ENCODE data around the gene ARHGAP8. TPM values are rescaled to one million over a fixed set of nuclear protein-coding genes. Genes with fewer than 3 reads are reported as not detected.

Gene ARHGAP8
- total and polyA plus RNA-seq, 10 donors = 2.7 to 71.6 (median 19.7) TPM

DNA sequence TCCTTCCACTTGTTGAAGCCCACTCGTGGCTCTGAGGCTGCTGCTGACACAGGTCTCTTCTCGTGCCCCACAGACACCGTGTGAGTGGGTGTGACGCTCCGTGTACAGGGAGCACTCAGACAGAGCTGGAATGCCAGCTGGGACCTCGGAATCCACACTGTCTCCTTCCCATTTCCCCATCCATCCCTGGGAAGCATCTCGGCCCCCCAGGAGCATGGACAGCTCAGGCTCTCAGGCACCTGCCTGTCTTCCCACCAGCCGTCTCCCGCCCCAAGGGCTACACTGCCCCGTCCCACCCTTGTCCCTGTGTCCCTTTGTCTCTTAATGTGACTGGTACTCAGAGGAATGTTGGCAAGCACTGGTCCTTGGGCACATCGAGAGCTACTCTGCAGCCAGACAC lies 63.8 kb downstream of the ARHGAP8 start:
- intact Hi-C loops (cut with DNase I; ENCODE audit: low total_unique reads) = no loop called here
- H3K27ac ChIP-seq = no peak overlapping the region

DNA sequence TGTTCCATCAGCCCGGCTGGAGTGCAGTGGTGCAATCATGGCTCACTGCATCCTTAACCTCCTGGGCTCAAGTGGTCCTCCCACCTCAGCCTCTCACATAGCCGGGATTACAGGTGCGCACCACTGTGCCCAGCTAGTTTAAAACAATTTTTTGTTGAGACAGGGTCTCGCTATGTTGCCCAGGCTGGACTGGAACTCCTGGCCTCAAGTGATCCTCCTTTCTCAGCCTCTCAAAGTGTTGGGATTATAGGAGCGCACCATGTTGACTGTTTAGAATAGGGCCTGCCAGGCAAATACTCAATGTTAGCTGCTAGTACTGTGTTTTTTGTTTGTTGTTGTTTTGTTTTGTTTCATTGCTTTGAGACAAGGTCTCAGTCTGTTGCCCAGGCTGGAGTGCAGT lies 66.4 kb downstream of the ARHGAP8 start:
- H3K36me3 ChIP-seq = peaks cover 0 to 24% (median 0%) of the 10 kb centered on the region in 6 donors
- 87 to 96% (median 89%) methylated on average over 5 of the region's 5 CpGs for WGBS, 5 donors
- intact Hi-C loops (cut with DNase I; ENCODE audit: low total_unique reads) = no loop called here
- DNase-seq = peak; percentile 36
- peaks cover 0 to 9% (median 5%) of the 10 kb centered on the region in 6 donors for H3K4me1 ChIP-seq
- no peak overlapping the region for H3K4me3 ChIP-seq
- H3K9me3 ChIP-seq = no peaks in the 10 kb centered on the region
- TF ChIP-seq POLR2A (IDR thresholded peaks at IDR 0.05) = no peak
- TF ChIP-seq CTCF (IDR thresholded peaks at IDR 0.05 in 8 of 11, conservative IDR thresholded peaks at IDR 0.05 in 3 of 11) = no peak
- TF ChIP-seq POLR2AphosphoS5 (IDR thresholded peaks at IDR 0.05) = no peak
- no peak overlapping the region for H3K27ac ChIP-seq
- H3K27me3 ChIP-seq (replicated peaks in 1 of 7) = peaks cover 0 to 6% (median 0%) of the 10 kb centered on the region in 7 donors

More for the DNA sequence above, 63.8 kb downstream of the ARHGAP8 start:
- TF ChIP-seq POLR2A (IDR thresholded peaks at IDR 0.05) (no peak), POLR2AphosphoS5 (IDR thresholded peaks at IDR 0.05) (no peak), CTCF (IDR thresholded peaks at IDR 0.05 in 8 of 11, conservative IDR thresholded peaks at IDR 0.05 in 3 of 11) (no peak)
- Histone ChIP-seq H3K36me3 (peaks cover 0 to 11% (median 0%) of the 10 kb centered on the region in 6 donors), H3K4me1 (peaks cover 0 to 9% (median 5%) of the 10 kb centered on the region in 6 donors), H3K9me3 (no peaks in the 10 kb centered on the region), H3K27me3 (replicated peaks in 1 of 7) (peaks cover 0 to 6% (median 0%) of the 10 kb centered on the region in 7 donors), H3K4me3 (no peak overlapping the region)
- DNase-seq = no peak
- 76 to 84% (median 79%) methylated on average over 11 of the region's 11 CpGs for WGBS, 5 donors

GRCh38 chr22:44819966-44820631 lies 67.7 kb downstream of the ARHGAP8 start:
- WGBS, 5 donors = 70 to 82% (median 73%) methylated on average over 7 to 18 of the region's 18 CpGs
- Histone ChIP-seq H3K36me3 (peaks cover 0 to 24% (median 0%) of the 10 kb centered on the region in 6 donors), H3K27me3 (replicated peaks in 1 of 7) (peaks cover 0 to 6% (median 0%) of the 10 kb centered on the region in 7 donors), H3K4me1 (peaks cover 0 to 9% (median 5%) of the 10 kb centered on the region in 6 donors), H3K4me3 (no peak overlapping the region), H3K27ac (no peak overlapping the region), H3K9me3 (no peaks in the 10 kb centered on the region)
- peak; percentile 52 for DNase-seq
- TF ChIP-seq POLR2AphosphoS5 (IDR thresholded peaks at IDR 0.05) (no peak), POLR2A (IDR thresholded peaks at IDR 0.05) (no peak), CTCF (IDR thresholded peaks at IDR 0.05 in 8 of 11, conservative IDR thresholded peaks at IDR 0.05 in 3 of 11) (no peak)
- intact Hi-C loops (cut with DNase I; ENCODE audit: low total_unique reads) = no loop called here

DNA sequence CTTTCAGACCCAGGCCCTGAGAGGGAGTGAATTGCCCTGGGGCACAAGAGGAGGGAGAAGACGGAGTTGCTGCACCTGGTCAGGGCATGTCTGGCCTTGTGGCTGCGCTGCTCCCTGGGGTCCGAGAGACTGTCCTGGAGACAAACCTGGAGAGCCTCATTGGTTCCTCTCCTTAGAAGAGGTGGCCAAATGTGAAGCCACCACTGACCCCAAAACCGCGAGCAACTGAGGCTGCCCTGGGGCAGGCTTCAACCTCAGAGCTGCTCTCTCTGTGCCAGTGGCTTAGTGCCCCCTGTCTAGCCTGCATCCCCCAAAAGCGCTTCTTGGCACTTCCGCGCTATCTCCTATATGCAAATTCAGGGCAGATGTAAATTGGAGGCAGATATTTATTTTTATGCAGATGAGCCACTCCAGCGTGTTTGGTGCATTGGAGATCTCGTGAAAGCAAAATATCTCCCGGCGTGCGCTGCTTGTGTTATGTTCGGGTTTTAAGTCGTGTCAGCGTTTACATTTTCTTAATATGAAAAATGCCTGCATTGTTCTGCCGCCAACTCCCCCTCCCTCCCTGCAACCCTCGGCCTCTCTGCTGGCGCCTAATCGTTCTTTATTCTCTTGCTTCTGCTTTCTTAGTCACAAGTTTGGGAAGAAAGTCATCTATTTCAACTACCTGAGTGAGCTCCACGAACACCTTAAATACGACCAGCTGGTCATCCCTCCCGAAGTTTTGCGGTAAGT lies 69.5 kb downstream of the ARHGAP8 start:
- Histone ChIP-seq H3K36me3 (peaks cover 0 to 32% (median 0%) of the 10 kb centered on the region in 6 donors), H3K9me3 (no peaks in the 10 kb centered on the region), H3K4me3 (no peak overlapping the region), H3K4me1 (peaks cover 0 to 9% (median 5%) of the 10 kb centered on the region in 6 donors), H3K27ac (no peak overlapping the region), H3K27me3 (replicated peaks in 1 of 7) (peaks cover 0 to 6% (median 0%) of the 10 kb centered on the region in 7 donors)
- no peak for TF ChIP-seq CTCF (IDR thresholded peaks at IDR 0.05 in 8 of 11, conservative IDR thresholded peaks at IDR 0.05 in 3 of 11)
- TF ChIP-seq POLR2AphosphoS5 (IDR thresholded peaks at IDR 0.05) = no peak
- TF ChIP-seq POLR2A (IDR thresholded peaks at IDR 0.05) = no peak
- intact Hi-C loops (cut with DNase I; ENCODE audit: low total_unique reads) = no loop called here
- 87 to 90% (median 88%) methylated on average over 24 of the region's 24 CpGs for WGBS, 5 donors
- DNase-seq = peak; percentile 47
